ENCODE data around the gene NKX6-2. TPM values are rescaled to one million over a fixed set of nuclear protein-coding genes. Genes with fewer than 3 reads are reported as not detected.
"Not testable (repeated sequence)": the region's sequence is repeated elsewhere in the genome, so short reads cannot be mapped to it uniquely, and the experiment has no call there.

NKX6-2 gene
- total and polyA plus RNA-seq, 2 donors from 2014 or later, result 2.5 TPM; not detected in 1

- TF ChIP-seq CTCF (IDR thresholded peaks at IDR 0.05; ENCODE audit: borderline replicate concordance, extremely low read depth, insufficient read depth), result no peak
- Histone ChIP-seq H3K36me3 (ENCODE audit: control insufficient read depth in 2 of 3, insufficient read depth in 3 of 3, low read length in 3 of 3) (peaks cover 0 to 3% (median 2%) of the 10 kb centered on the region in 3 donors), H3K9me3 (ENCODE audit: control insufficient read depth in 2 of 3, insufficient read depth in 1 of 3, low read length in 3 of 3) (no peaks in the 10 kb centered on the region), H3K27me3 (ENCODE audit: control insufficient read depth, insufficient read depth, low read length) (no peaks in the 10 kb centered on the region), H3K4me1 (ENCODE audit: control insufficient read depth in 2 of 3, insufficient read depth in 2 of 3, low read depth in 1 of 3, low read length in 3 of 3) (peaks cover 0 to 2% (median 0%) of the 10 kb centered on the region in 3 donors), H3K27ac (ENCODE audit: low read depth in 2 of 2, low read length in 2 of 2) (no peak overlapping the region), H3K4me3 (ENCODE audit: low read length in 3 of 3) (no peak overlapping the region), H3K9ac (ENCODE audit: low read length in 3 of 3) (no peak overlapping the region)
- DNase-seq, result peak in 4 of 5 donors; percentile 55 to 72 (median 68)
- intact Hi-C loops (cut with DNase I), result no loop called here
- FAIRE-seq, result no peak
Measured at GRCh38 chr10:132774181-132774901, 11.6 kb downstream of the NKX6-2 start.

DNA sequence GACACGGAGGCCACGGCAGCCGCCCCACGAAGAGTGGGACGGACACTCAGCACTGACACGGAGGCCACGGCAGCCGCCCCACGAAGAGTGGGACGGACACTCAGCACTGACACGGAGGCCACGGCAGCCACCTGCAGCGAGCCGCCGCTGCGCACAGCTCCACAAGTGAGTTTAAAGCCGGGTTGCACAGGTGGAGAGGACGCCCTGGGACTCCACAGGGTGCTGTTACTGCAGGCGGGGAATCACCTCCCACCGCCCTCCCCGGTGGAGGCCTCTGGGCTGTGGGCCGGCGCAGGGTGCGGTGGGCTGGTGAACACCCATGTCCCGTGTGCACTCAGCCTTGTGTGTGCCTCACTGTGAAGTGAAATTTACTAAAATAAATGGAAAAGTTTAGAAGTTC is 13.1 kb downstream of the NKX6-2 start:
- H3K4me3 ChIP-seq (ENCODE audit: low read length in 3 of 3); H3K9me3 ChIP-seq (ENCODE audit: control insufficient read depth in 2 of 3, insufficient read depth in 1 of 3, low read length in 3 of 3); H3K27me3 ChIP-seq (ENCODE audit: control insufficient read depth, insufficient read depth, low read length); intact Hi-C loops (cut with DNase I); H3K27ac ChIP-seq (ENCODE audit: low read depth in 2 of 2, low read length in 2 of 2); H3K36me3 ChIP-seq (ENCODE audit: control insufficient read depth in 2 of 3, insufficient read depth in 3 of 3, low read length in 3 of 3); FAIRE-seq; DNase-seq; H3K9ac ChIP-seq (ENCODE audit: low read length in 3 of 3); H3K4me1 ChIP-seq (ENCODE audit: control insufficient read depth in 2 of 3, insufficient read depth in 2 of 3, low read depth in 1 of 3, low read length in 3 of 3): not testable (repeated sequence)

GRCh38 chr10:132770061-132771021 is 15.6 kb downstream of the NKX6-2 start:
- DNase-seq (no peak), FAIRE-seq (no peak)
- Histone ChIP-seq H3K4me1 (ENCODE audit: control insufficient read depth in 2 of 3, insufficient read depth in 2 of 3, low read depth in 1 of 3, low read length in 3 of 3) (peaks cover 0 to 1% (median 0%) of the 10 kb centered on the region in 3 donors), H3K36me3 (ENCODE audit: control insufficient read depth in 2 of 3, insufficient read depth in 3 of 3, low read length in 3 of 3) (peaks cover 0 to 3% (median under 1%) of the 10 kb centered on the region in 3 donors), H3K4me3 (ENCODE audit: low read length in 3 of 3) (no peak overlapping the region), H3K9me3 (ENCODE audit: control insufficient read depth in 2 of 3, insufficient read depth in 1 of 3, low read length in 3 of 3) (no peaks in the 10 kb centered on the region), H3K9ac (ENCODE audit: low read length in 3 of 3) (no peak overlapping the region), H3K27ac (ENCODE audit: low read depth in 2 of 2, low read length in 2 of 2) (no peak overlapping the region), H3K27me3 (ENCODE audit: control insufficient read depth, insufficient read depth, low read length) (no peaks in the 10 kb centered on the region)
- intact Hi-C loops (cut with DNase I), result no loop called here
- TF ChIP-seq CTCF (IDR thresholded peaks at IDR 0.05; ENCODE audit: borderline replicate concordance, extremely low read depth, insufficient read depth), result no peak
